HUES64 (cell line): ENCODE measurements around the gene TMEM72.

Source experiments
- H3K27ac ChIP-seq: 2 replicates; pipeline ENCODE4 v1.7.0; 2013; ENCODE audit warnings: low read depth, low read length, inconsistent platforms
- H3K27me3 ChIP-seq: 2 replicates; pipeline ENCODE4 v1.6.1; 2013; ENCODE audit warnings: mild to moderate bottlenecking, low read length; ENCODE audit not compliant: insufficient read depth
- H3K36me3 ChIP-seq: 2 replicates; pipeline ENCODE4 v1.6.1; 2013; ENCODE audit warnings: mild to moderate bottlenecking, low read length; ENCODE audit not compliant: insufficient read depth
- H3K4me1 ChIP-seq: 2 replicates; pipeline ENCODE4 v1.6.1; 2013; ENCODE audit warnings: mild to moderate bottlenecking, low read length, moderate library complexity; ENCODE audit not compliant: insufficient read depth
- H3K4me3 ChIP-seq: 2 replicates; pipeline ENCODE4 v1.5.1; 2013; ENCODE audit warnings: mild to moderate bottlenecking, low read length, moderate library complexity
- H3K9ac ChIP-seq: 2 replicates; pipeline ENCODE4 v1.6.1; 2013; ENCODE audit warnings: mild to moderate bottlenecking, low read depth, low read length
- H3K9me3 ChIP-seq: 2 replicates; pipeline ENCODE4 v1.6.1; 2013; ENCODE audit warnings: low read depth, low read length; ENCODE audit not compliant: insufficient read depth
- WGBS: fragments of 150-250, 120-280 bp; methylation state at CpG from one replicate; pipeline ENCODE4 v1.1.7; 2013; ENCODE audit warnings: missing lambda C conversion rate; 5-methylcytosine and 5-hydroxymethylcytosine counted together

TMEM72 gene

DNA sequence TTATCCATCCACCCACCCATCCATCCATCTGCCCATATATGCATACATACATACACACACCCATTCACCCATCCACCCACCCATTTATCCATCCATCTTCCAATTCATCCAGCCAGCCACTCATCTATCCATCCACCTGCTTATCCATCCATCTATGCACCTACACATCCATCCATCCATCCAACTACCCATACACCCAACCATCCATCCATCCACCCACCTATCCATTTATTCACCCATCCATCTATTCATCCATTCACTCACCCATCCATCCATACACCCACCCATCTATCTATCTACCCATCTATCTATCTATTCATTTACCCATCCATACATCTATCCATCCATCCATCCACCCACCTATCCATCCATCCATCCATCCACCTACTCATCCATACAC lies 17.3 kb downstream of the TMEM72 start:
- Histone ChIP-seq H3K4me1 (no peaks in the 10 kb centered on the region), H3K9ac (no peak overlapping the region), H3K27me3 (0 out of 2 replicates have a peak, but pooled peaks cover 4% of the 10 kb centered on the region), H3K36me3 (no peaks in the 10 kb centered on the region), H3K9me3 (no peaks in the 10 kb centered on the region), H3K27ac (no peak overlapping the region), H3K4me3 (no peak overlapping the region)

DNA sequence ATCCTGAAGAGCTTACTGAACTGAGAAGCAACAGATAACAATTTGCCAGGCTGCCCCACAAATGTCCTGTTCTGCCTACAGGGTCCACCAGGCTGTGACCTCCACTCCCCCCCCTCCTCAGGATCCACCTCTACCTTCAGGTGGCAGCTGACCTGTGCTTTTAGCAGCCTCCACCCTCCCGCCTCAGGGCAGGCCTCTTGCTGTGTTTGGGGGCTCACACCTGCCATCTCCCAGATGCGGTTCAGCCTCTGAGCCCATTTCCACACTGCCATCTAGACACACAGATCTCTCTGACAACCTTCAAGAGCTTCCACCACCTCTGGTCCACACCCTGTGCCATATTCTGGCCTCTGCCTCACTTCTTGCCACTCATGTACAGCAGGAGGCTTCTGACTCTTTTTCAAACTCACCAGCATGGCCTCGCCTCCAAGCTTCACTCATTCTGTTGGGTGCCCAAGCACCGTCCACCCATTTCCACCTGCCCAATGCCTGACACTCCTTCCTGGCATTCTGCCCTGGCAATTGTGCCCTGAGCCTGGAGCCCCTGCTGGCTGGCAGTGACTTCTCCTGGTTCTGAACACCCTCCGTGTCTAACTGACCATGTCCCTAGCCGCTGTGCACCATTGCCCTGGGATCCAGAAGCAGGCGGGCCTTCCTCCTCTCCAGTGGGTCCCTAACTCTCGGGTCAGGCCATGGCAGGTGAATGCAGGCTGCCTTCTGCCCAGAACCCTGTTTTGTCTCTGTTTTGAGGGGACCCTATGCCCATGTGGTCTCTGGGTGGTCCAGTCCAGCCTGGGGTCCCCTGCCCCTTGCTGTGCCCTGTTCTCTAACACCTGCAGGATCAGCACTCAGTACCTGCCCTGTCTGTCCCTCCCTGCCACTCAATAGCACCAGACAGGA lies 18.5 kb downstream of the TMEM72 start:
- no peaks in the 10 kb centered on the region for H3K9me3 ChIP-seq

DNA sequence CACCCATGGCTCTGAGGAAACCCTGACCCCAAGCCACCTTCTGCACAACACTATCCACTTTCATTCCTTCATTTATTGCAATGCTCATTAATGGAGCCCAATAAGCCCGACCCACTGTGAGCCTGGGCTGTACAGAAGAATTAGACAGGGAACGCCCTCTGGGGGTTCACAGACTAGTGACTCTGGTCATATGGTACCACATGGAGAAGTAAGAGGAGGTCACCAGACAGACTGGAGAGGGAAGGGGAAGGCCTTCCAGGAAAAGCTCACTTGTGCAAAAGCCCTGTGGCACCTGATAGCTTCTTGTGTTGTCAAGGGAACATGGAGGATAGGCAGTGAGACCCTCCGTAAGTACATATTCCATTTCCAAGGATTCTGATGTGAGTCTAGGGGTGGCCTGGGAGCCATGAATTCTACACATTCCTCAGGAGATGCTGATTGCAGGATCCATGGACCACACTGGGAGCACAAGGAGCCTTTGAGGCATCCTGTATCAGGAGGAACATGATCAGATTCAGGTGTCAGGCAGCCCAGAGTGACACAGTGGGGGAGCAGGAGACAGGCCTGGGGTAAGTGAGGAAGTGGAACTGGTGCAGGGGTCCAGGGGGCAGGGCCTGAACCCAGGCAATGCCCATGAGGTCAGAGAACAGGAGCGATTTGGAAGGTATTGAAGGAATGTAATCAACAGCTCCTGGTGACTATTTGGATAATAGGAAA lies 19.9 kb downstream of the TMEM72 start:
- 93% methylated on average over 4 of the region's 4 CpGs for WGBS
- Histone ChIP-seq H3K9ac (no peak overlapping the region), H3K27me3 (no peaks in the 10 kb centered on the region), H3K27ac (no peak overlapping the region), H3K9me3 (no peaks in the 10 kb centered on the region), H3K4me1 (no peaks in the 10 kb centered on the region), H3K36me3 (no peaks in the 10 kb centered on the region), H3K4me3 (no peak overlapping the region)

More for the DNA sequence above, 18.5 kb downstream of the TMEM72 start:
- no peak overlapping the region for H3K9ac ChIP-seq
- no peaks in the 10 kb centered on the region for H3K4me1 ChIP-seq
- no peaks in the 10 kb centered on the region for H3K36me3 ChIP-seq
- WGBS: 89% methylated on average over 8 of the region's 8 CpGs
- H3K27ac ChIP-seq: no peak overlapping the region
- 0 out of 2 replicates have a peak, but pooled peaks cover 3% of the 10 kb centered on the region for H3K27me3 ChIP-seq
- H3K4me3 ChIP-seq: no peak overlapping the region

DNA sequence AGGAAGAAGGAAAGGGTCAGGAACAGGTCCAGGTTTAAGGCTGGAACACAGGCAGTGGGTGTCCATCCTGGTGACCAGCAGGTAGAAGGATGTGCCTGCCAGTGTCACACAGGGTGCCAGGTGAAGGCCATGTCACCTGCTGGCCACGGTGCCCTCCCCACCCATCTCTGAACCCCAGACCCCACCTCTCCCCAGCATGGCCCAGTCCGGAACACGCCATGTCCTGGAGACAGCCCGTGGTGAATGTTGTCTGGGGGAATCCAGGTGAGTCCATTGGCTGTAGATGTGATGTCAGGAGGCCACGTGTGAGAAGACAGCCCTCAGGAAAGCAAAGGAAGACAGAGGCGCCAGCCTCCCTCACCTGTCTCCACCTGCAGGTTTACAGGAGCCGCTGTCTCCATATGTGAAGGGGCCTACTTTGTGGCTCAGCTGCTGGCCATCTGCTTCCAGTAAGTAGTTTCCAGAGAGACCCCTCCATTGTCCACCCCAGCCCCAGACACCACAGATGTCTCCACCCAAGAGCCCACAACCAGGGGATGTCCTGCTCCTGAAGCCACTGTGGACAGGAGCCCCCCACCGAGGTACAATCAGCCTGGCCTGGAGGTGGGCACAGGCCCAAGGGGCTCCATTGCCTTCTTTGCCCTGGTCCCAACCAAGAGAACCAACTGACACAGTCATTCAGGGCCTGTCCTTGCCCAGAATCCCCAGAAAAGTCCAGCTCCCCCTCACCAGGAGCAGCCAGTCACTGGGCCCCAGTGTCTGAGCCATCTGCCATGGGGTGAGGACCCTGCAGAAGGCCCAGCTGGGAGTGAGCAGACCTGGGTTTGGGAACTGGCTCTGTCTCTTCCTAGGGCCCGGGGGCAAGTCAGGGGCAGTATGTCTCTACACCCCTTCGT lies 20.7 kb downstream of the TMEM72 start:
- WGBS: 90% methylated on average over 10 of the region's 10 CpGs
- Histone ChIP-seq H3K36me3 (no peaks in the 10 kb centered on the region), H3K27me3 (no peaks in the 10 kb centered on the region), H3K4me3 (no peak overlapping the region), H3K4me1 (no peaks in the 10 kb centered on the region), H3K9ac (no peak overlapping the region), H3K27ac (no peak overlapping the region), H3K9me3 (no peaks in the 10 kb centered on the region)

DNA sequence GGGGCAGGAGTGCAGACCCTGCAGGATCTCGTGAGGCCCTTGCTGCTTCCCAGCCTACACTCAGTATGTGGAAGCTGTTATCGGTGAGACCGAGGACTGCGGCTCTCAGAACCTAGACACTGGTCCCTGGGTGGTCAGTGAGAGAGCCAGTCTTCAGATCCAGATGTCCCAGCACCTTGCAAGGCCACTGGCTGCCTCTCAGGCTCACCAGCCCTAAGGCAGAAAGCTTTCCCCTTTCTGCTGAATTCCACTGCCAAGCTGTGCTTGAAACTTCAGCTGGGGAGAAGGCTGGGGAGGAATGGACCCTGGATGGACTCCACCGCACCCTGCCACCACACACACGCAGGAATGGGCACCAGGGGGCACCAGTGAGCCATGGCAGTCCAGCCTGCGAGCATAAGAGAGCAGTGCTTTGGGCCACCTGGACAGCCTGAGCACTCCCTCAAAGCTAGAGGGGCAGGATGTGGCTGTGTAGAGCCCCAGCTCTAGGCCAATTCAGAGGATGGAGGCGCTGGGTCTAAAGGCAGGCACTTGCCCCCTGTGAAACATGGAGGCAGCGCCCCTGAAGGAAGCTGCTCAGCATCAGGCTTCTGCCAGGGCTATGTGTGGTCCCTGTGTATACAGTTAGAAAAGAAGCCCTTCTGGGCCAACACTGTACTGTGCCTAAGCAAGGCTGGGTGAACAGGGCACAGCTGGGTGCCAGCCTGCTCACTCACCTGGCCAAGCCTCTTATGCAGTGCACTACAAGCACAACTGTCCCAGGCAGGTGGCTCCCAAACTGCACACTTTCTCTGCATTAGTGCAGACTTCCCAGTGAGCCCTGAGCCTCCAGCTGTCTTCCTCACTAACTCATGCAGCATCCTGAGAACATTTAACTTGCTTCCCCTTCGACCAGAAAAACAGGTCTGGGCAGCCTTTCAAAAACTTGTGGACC lies 21.6 kb downstream of the TMEM72 start:
- no peaks in the 10 kb centered on the region for H3K4me1 ChIP-seq
- WGBS: 49% methylated on average over 10 of the region's 10 CpGs

DNA sequence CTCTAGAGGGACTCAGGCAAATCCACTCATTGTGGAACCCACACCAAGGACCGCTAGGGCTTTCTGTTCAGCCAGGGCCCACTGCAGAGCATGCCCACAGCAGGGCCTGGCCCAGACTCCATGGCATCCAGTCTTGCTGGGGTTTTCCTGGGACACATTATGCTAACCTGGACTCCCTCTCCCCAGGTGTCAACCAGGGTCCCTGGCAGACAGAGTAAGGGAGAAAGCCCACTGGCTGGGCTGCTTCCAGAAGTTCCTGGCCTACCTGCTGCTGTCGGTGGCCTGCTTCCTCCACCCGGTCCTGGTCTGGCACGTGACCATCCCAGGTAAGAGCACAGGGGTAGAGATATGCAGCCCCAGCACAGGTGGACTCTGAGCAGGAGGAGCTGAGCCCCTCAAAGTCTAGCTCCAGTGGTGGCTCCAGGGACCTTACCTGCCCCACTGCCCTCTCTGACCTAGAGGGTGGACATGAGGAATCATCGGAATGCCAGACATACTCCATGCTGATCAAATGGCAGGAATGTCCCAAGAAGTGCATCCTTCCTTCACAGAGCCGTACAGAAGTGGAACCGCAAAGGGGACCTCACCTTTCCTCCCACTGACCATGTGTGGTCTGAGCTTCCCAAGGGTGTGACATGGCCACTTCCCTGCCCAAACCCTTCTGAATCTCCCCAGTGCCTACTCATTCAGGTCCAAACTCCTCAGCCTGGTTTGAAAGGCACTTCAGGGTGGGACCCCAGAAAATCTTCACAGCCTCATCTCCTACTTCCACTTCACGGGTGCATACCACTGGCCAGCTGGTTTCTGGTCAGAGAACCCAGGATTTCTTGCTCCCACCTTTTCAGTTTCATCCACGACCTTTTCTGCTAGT lies 22.5 kb downstream of the TMEM72 start:
- H3K27me3 ChIP-seq: no peaks in the 10 kb centered on the region
- no peak overlapping the region for H3K9ac ChIP-seq
- no peaks in the 10 kb centered on the region for H3K36me3 ChIP-seq
- H3K4me1 ChIP-seq: no peaks in the 10 kb centered on the region
- no peak overlapping the region for H3K27ac ChIP-seq
- WGBS: 87% methylated on average over 9 of the region's 9 CpGs
- H3K9me3 ChIP-seq: no peaks in the 10 kb centered on the region
- no peak overlapping the region for H3K4me3 ChIP-seq

More for the DNA sequence above, 21.6 kb downstream of the TMEM72 start:
- no peak overlapping the region for H3K27ac ChIP-seq
- no peaks in the 10 kb centered on the region for H3K36me3 ChIP-seq
- no peaks in the 10 kb centered on the region for H3K27me3 ChIP-seq
- no peak overlapping the region for H3K4me3 ChIP-seq
- H3K9ac ChIP-seq: no peak overlapping the region
- H3K9me3 ChIP-seq: no peaks in the 10 kb centered on the region

DNA sequence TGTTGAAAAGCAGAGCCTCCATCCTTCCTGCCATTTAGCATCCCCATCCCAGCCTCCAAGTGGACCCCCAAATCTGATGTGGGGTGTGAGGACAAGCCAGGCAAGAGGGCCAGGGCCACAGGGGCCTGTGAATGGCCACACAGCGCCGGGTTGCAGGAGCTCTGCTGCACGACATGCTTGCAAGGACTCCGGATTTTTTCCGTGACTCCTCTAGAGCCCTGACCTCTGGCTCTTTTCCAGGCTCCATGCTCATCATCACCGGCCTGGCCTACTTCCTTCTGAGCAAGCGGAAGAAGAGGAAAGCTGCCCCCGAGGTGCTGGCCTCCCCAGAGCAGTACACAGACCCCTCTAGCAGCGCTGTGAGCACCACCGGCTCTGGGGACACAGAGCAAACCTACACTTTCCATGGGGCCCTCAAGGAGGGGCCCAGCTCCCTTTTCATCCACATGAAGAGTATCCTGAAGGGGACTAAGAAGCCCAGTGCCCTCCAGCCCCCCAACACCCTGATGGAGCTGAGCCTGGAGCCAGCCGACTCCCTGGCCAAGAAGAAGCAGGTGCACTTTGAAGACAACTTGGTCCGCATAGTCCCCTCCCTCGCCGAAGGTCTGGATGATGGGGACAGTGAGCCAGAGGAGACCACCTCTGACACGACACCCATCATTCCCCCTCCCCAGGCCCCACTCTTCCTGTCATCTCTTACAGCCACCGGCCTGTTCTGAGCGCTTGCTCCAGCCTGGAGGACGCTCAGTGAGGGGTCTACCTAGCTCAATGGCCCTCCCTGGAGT lies 23.5 kb downstream of the TMEM72 start:
- H3K4me1 ChIP-seq: no peaks in the 10 kb centered on the region
- H3K4me3 ChIP-seq: no peak overlapping the region
- no peaks in the 10 kb centered on the region for H3K9me3 ChIP-seq
- H3K27ac ChIP-seq: no peak overlapping the region
- H3K9ac ChIP-seq: no peak overlapping the region
- H3K36me3 ChIP-seq: no peaks in the 10 kb centered on the region
- 92% methylated on average over 18 of the region's 18 CpGs for WGBS
- no peaks in the 10 kb centered on the region for H3K27me3 ChIP-seq

DNA sequence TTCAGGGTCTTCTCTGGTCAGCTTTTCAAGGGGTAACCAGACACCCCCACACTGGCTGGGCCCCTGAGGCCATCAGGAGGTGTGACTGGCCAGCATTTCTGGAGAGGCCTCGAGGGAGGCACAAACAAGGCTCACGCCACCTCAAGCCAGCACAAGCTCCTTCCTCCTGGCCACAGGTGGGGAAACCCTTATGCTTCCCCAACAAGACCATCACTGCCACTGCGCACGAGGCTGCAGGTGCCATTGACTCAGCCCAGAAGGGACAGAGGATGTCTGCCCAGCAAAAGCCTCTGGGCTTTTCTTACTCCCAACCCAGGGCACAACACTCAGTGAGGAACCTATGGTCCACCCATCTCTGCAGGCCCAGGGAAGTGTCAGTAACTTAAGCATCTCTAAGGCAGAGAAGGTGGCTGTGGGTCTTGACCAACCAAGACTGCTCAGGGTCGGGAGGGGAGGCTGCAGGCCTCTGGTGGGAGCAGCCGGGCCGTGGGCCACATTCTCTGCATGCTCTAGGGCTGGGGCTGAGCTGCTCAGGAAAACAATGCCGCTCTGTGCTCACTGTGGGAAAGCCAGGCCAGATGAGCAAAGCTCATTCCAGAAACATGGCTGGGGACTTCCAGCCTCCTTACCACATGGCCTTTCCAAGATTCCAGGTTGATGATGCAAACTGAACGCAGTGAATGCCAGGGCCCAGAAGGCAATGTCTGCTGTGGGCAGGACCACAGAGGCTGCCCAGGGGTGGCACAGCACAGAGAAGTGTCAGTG lies 24.2 kb downstream of the TMEM72 start:
- 81% methylated on average over 9 of the region's 9 CpGs for WGBS
- Histone ChIP-seq H3K4me1 (no peaks in the 10 kb centered on the region), H3K9ac (no peak overlapping the region), H3K36me3 (no peaks in the 10 kb centered on the region), H3K9me3 (no peaks in the 10 kb centered on the region), H3K4me3 (no peak overlapping the region), H3K27ac (no peak overlapping the region), H3K27me3 (no peaks in the 10 kb centered on the region)

DNA sequence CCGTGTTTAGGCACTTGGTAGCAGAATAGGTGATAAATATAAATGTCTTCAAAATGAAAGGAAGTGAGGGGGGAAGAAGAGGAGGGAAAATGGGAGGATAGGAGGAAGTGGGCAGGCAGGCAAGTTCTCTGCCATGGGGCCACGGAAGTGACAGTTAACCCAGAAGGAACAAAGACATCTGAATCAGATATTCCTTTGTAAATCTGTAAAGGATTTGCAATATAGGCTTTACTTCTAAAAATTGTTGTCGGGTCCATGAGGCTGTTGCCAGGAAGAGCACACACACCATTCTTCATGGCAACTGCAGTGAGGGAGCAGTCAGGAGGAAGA lies 24.8 kb downstream of the TMEM72 start:
- Histone ChIP-seq H3K9ac (no peak overlapping the region), H3K27ac (no peak overlapping the region), H3K36me3 (no peaks in the 10 kb centered on the region), H3K4me3 (no peak overlapping the region), H3K4me1 (no peaks in the 10 kb centered on the region), H3K27me3 (no peaks in the 10 kb centered on the region), H3K9me3 (no peaks in the 10 kb centered on the region)
- 77% methylated on average over 3 of the region's 3 CpGs for WGBS
